Smooth muscle cell (in vitro differentiated cells): ENCODE measurements around the gene SH2D4B. TPM values are rescaled to one million over a fixed set of nuclear protein-coding genes. Genes with fewer than 3 reads are reported as not detected.

Experiments used
- DNase-seq: peaks from one replicate; lab custom pipeline; 2025; ENCODE audit not compliant: unreplicated experiment; lab: John Stamatoyannopoulos, UW
- H2AFZ ChIP-seq: fragments of 200-600 bp; sonication (generic); 2 replicates; pipeline ENCODE4 v1.6.0; 2016; ENCODE audit warnings: antibody characterized with exemption, low read depth, mild to moderate bottlenecking
- H3F3A ChIP-seq: fragments of 200-600 bp; sonication (generic); 2 replicates; pipeline ENCODE4 v1.6.0; 2017; ENCODE audit warnings: antibody characterized with exemption, low read depth
- H3K27ac ChIP-seq: fragments of 200-600 bp; sonication (generic); 2 replicates; pipeline ENCODE4 v1.5.1; 2016; ENCODE audit warnings: low read depth, mild to moderate bottlenecking
- H3K27me3 ChIP-seq: fragments of 200-600 bp; sonication (generic); 2 replicates; pipeline ENCODE4 v1.6.1; 2016; ENCODE audit warnings: low read depth, mild to moderate bottlenecking
- H3K36me3 ChIP-seq: fragments of 200-600 bp; sonication (generic); 2 replicates; pipeline ENCODE4 v1.5.1; 2016; ENCODE audit warnings: low read depth
- H3K4me1 ChIP-seq: fragments of 200-600 bp; sonication (generic); 2 replicates; pipeline ENCODE4 v1.5.1; 2016; ENCODE audit warnings: low read depth
- H3K4me2 ChIP-seq: fragments of 200-600 bp; sonication (generic); 2 replicates; pipeline ENCODE4 v1.6.0; 2016; ENCODE audit warnings: mild to moderate bottlenecking
- H3K4me3 ChIP-seq: fragments of 200-600 bp; sonication (generic); 2 replicates; pipeline ENCODE4 v1.5.1; 2016; ENCODE audit warnings: mild to moderate bottlenecking
- H3K79me2 ChIP-seq: fragments of 200-600 bp; sonication (generic); 2 replicates; pipeline ENCODE4 v1.6.0; 2016; ENCODE audit warnings: low read depth, mild to moderate bottlenecking
- H3K9ac ChIP-seq: fragments of 200-600 bp; sonication (generic); 2 replicates; pipeline ENCODE4 v1.6.0; 2016; ENCODE audit warnings: low read depth
- H3K9me3 ChIP-seq: fragments of 200-600 bp; sonication (generic); replicated peaks from 2 replicates; pipeline ENCODE4 v1.5.1; 2016; ENCODE audit warnings: low read depth
- H4K20me1 ChIP-seq: fragments of 200-600 bp; sonication (generic); 2 replicates; pipeline ENCODE4 v1.6.0; 2016; ENCODE audit warnings: low read depth
- WGBS: methylation state at CpG from one replicate; pipeline ENCODE4 v1.1.7; 2016; ENCODE audit warnings: low lambda C conversion rate; 5-methylcytosine and 5-hydroxymethylcytosine counted together
- polyA plus RNA-seq: library from polyadenylated mRNA; unstranded; fragments of >200 nt; fragmentation: Nextera tagmentation; extraction: Ambion mirVana; gene quantifications from 2 replicates; pipeline ENCODE4 v1.2.1, GENCODE V29; 2016
- total RNA-seq: library from RNA; depleted of rRNA; stranded (reverse); fragments of >200 nt; gene quantifications from 2 replicates; pipeline ENCODE4 v1.2.3, GENCODE V29; 2014
- TF ChIP-seq, protein P1 (sequence below): fragments of 200-600 bp; sonication (generic); IDR thresholded peaks from 2 replicates; pipeline ENCODE4 v1.5.1; 2017; ENCODE audit warnings: borderline replicate concordance, mild to moderate bottlenecking, antibody characterized with exemption; ENCODE audit not compliant: insufficient read depth, poor library complexity, severe bottlenecking

Gene SH2D4B
- total and polyA plus RNA-seq, 2 experiments from 2014 or later: 0.13 TPM; not detected in 1

DNA sequence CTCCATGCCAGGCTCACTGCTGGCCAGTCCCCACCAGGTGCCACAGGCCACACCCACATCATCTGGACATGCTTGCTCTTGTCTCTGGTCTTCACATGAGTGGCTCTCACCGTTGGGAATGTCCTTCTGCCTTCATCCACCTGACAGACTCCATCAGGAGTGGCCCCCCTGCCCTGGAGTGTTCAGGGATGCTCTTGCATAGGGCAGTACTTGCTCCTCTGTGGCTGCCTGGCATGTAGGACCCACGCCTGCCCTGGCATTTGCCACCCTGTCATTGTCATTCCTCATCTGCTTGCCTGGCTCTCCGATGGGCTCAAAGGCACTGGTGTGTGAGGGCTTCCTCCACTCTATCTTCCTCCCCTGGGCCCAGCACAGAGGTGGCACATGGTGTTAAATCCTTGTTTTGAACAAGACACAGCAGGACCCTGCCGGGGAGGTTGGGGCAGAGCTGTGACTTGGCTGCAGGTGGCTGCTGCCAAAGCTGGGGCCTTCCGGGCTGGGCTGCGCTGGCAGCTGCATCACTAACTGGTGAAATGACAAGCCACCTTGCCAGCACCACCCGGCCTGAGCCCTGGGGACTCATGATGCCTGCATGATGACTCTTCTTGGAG, 1.8 kb downstream of the SH2D4B start:
- H3K4me2 ChIP-seq: no peak overlapping the region
- H3K36me3 ChIP-seq: no peaks in the 10 kb centered on the region
- no peaks in the 10 kb centered on the region for H3K9me3 ChIP-seq
- H3K27ac ChIP-seq: no peak overlapping the region
- no peaks in the 10 kb centered on the region for H3K79me2 ChIP-seq
- no peaks in the 10 kb centered on the region for H3K27me3 ChIP-seq
- WGBS: 90% methylated on average over 7 of the region's 7 CpGs
- H3K4me1 ChIP-seq: peaks cover 2% of the 10 kb centered on the region
- H4K20me1 ChIP-seq: no peaks in the 10 kb centered on the region
- DNase-seq: no peak
- no peak overlapping the region for H3K4me3 ChIP-seq
- H2AFZ ChIP-seq: no peak overlapping the region
- TF ChIP-seq, protein P1, sequence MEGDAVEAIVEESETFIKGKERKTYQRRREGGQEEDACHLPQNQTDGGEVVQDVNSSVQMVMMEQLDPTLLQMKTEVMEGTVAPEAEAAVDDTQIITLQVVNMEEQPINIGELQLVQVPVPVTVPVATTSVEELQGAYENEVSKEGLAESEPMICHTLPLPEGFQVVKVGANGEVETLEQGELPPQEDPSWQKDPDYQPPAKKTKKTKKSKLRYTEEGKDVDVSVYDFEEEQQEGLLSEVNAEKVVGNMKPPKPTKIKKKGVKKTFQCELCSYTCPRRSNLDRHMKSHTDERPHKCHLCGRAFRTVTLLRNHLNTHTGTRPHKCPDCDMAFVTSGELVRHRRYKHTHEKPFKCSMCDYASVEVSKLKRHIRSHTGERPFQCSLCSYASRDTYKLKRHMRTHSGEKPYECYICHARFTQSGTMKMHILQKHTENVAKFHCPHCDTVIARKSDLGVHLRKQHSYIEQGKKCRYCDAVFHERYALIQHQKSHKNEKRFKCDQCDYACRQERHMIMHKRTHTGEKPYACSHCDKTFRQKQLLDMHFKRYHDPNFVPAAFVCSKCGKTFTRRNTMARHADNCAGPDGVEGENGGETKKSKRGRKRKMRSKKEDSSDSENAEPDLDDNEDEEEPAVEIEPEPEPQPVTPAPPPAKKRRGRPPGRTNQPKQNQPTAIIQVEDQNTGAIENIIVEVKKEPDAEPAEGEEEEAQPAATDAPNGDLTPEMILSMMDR: no peak
- H3K9ac ChIP-seq: no peak overlapping the region
- no peaks in the 10 kb centered on the region for H3F3A ChIP-seq

DNA sequence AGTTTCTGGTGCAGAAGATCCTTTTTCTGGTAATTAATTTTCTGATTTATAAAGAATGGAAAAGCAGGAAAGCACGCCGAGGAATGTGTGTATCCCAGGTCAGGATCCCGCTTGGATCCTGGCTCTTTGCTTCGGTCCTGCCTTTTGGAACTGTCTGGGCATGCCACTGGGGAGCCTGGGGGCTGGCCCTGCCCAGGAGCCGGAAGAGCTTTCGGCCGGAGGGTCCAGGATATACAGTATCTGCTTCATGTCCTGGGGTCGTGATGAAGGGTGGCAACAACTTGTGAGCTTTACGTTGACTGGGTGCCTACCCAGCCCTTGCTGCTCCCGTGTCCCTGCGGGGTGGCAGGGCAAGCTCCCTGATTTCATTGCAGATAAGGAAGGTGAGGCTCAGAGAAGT, 2.4 kb downstream of the SH2D4B start:
- no peak overlapping the region for H3K27ac ChIP-seq
- no peak overlapping the region for H3K9ac ChIP-seq
- no peaks in the 10 kb centered on the region for H3K36me3 ChIP-seq
- 95% methylated on average over 11 of the region's 11 CpGs for WGBS
- no peaks in the 10 kb centered on the region for H3K79me2 ChIP-seq
- TF ChIP-seq, protein P1: no peak
- H3K4me3 ChIP-seq: no peak overlapping the region
- no peaks in the 10 kb centered on the region for H3K27me3 ChIP-seq
- no peak for DNase-seq
- H2AFZ ChIP-seq: no peak overlapping the region
- peaks cover 2% of the 10 kb centered on the region for H3K4me1 ChIP-seq
- no peaks in the 10 kb centered on the region for H3K9me3 ChIP-seq
- H4K20me1 ChIP-seq: no peaks in the 10 kb centered on the region
- no peak overlapping the region for H3K4me2 ChIP-seq
- no peaks in the 10 kb centered on the region for H3F3A ChIP-seq

DNA sequence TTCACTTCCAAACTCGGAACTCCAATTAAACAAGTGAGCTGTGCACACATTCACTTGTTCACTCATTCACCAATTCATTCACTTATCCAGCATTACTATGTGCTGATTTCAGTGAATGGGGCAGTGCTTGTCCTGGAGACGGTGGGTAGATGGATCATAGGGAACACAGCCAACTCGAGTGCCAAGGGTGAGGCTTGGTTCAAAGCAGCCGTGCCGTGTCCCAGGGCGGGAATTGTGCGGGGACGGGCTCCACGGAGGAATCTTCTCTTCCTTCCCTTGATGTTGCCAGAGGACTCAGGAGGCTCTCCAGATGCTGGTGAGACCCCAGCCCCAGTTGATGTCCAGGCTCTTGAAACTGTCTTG, 2.9 kb downstream of the SH2D4B start:
- DNase-seq: no peak
- Histone ChIP-seq H3K4me2 (no peak overlapping the region), H2AFZ (no peak overlapping the region)

More for the DNA sequence above, 2.9 kb downstream of the SH2D4B start:
- Histone ChIP-seq H4K20me1 (no peaks in the 10 kb centered on the region), H3F3A (no peaks in the 10 kb centered on the region), H3K79me2 (no peaks in the 10 kb centered on the region), H3K4me1 (peaks cover 2% of the 10 kb centered on the region), H3K27me3 (no peaks in the 10 kb centered on the region), H3K4me3 (no peak overlapping the region), H3K27ac (no peak overlapping the region), H3K36me3 (no peaks in the 10 kb centered on the region), H3K9me3 (no peaks in the 10 kb centered on the region), H3K9ac (no peak overlapping the region)
- TF ChIP-seq, protein P1: no peak
- 94% methylated on average over 9 of the region's 9 CpGs for WGBS
